NCI-H524 treated with DMSO at 0.1 percent for 48 hours (cell line): ENCODE data around the gene SART1.
"Not testable (repeated sequence)": the region's sequence is repeated elsewhere in the genome, so short reads cannot be mapped to it uniquely, and the experiment has no call there.

ENCODE experiments used
- DNase-seq: peaks from one replicate; lab custom pipeline; 2025; lab: John Stamatoyannopoulos, UW

SART1 gene

GRCh38 chr11:66017321-66017720, 55.8 kb downstream of the SART1 start:
- no peak for DNase-seq

DNA sequence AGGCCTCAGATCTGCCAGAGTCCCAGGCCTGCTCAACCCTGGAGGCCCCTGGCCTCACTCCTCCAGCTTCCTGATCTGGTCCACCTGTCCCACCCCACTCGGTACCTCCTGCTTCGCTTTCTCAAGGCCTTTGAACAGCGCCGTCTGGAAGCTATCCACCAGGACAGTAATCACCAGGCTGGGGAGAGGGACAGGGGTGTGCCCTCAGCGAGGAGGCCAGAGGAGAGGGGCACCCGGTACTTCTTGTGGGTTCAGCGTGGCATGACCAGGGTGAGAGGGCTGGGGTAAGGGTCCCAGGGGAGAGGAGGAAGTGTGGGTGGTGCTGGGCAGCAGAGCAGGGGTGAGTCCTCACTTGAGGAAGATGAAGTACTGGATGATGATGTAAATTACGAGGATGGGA, 58.7 kb downstream of the SART1 start:
- no peak for DNase-seq

DNA sequence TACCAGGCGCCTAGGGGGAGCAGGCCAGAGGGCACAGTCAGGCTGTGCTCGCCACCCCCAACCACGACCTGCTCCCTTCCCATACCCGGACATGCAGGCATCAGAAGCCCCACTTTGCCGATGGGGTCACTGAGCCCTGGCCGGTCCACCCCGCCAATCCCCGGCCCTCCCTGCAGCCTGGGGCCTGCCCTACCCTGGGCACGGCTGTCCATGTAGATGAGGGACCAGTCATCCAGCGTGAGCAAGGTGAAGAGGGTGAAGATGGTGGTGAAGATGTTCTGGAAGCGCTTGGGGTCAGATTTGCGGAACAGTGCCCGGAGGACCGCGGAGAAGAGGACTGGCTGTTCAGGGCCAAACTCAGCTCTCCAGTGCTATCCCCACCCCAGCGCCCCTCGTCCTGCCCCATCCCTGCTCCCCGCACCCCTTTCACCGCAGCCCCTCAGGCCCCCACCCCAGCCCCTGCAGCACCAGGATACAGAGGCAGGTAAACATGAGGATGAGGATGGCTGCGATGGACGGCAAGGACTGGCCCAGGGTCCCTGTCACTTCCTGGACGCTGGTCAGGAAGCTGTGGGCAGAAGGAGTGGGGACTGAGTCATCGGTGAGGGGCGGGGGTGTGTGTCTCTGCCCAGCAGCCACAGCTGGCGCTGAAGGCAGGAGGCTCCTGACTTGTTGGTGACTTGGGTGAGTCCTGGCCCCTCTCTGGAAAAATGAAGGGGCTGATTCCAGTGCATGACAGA, 59.3 kb downstream of the SART1 start:
- no peak for DNase-seq

DNA sequence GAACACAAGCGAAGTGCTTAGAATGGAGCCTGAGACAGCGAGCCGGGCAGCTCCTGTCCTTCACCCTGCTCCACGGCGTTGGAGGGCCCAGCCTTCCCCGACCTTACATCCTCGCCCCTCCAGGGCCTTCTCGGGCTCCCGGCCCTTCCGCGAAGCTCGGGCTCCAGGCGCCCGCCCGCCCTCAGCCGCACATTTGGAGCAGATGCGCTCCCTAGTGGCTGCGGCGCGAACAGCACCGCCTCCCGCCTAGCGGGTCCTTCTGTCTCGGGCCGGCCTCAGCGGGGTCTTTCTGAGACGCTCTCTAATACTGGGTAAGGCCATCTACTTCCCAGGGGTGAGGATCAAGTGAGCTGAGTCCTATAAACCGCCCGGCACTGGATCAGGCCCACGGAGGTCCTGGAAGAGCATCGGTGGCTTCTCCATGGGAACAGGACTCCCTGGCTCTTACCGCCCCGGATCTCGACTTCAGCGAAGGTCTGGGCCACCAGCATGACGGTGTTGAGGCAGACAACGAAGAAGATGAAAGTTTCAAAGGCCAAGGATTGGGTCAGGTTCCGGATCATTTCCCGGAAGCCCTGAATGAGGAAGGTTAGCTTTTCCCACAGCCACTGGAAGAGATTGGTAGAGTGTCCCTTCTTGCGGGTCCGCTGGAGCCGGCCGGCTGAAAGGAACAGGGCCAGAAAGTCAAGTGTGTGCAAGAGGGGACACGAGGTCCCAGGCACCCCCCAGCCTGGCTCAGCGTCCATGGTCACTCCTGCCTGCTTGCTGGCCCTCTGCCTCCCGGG, 61.1 kb downstream of the SART1 start:
- DNase-seq, result no peak

DNA sequence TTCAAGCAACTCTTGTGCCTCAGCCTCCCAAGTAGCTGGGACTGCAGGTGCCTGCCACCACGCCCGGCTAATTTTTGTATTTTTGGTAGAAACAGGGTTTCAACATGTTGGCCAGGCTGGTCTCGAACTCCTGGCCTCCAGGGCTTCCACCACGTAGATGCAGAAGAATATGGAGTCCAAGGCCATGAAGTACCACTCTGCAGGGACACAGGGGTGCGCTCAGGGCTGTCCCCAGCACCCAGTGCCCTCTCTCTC, 61.6 kb downstream of the SART1 start:
- DNase-seq, result not testable (repeated sequence)

DNA sequence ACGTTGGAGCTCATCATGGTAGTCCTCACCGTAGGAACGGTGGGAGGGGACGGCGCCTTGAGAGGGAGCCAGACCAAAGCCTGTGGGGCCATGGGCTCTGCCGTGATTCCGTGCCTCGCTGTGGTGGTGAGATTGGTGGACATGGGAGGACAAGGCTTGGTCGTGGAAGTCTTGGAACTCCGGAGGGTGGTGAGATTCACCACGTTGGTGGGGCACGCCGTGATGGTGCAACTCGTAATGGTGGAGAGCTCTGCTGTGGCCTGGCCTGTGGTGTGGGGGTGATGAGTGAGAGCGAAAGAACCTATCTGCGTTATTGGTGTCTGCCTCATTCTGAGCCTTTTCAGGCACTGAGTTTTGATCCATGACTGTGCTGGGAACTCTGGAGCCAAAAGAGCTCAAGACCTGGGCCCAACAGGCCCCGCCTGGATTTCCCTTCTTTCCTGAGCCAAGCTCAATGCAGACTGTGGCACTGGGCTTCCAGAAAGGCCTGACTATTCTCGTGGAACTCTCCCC, 64.5 kb downstream of the SART1 start, which contains the start of gene CATSPER1:
Gene CATSPER1 (minus strand): TSS at position 463 of the 513 bp plus-strand sequence. CDS start 100 bp downstream, at position 363.
- DNase-seq, result no peak
